Vagina (tissue), 2 donors: Measurements from ENCODE around the gene SLC38A6.

Experiments
- CTCF ChIP-seq, 3 experiments: fragments of 450-650 bp in 2 of 3; fragments of 200-600 bp in 1 of 3; sonication (generic) in 1 of 3; IDR thresholded peaks; one replicate each; pipeline ENCODE4 v1.5.1; 2017 to 2019; ENCODE audit warnings: antibody characterized with exemption in 3 of 3, mild to moderate bottlenecking in 2 of 3, moderate library complexity in 2 of 3
- POLR2A ChIP-seq, 2 donors: fragments of 450-650 bp; IDR thresholded peaks; one replicate each; pipeline ENCODE4 v1.6.1; 2017; ENCODE audit warnings: antibody characterized with exemption in 2 of 2, mild to moderate bottlenecking in 2 of 2, moderate library complexity in 2 of 2
- POLR2AphosphoS5 ChIP-seq, 2 donors: sonication (generic); formaldehyde crosslinking; IDR thresholded peaks; one replicate each; pipeline ENCODE4 v1.9.0; 2017; ENCODE audit warnings: antibody characterized with exemption in 2 of 2, mild to moderate bottlenecking in 2 of 2, low read depth in 1 of 2; ENCODE audit not compliant: insufficient read depth in 1 of 2

- TF ChIP-seq POLR2AphosphoS5 (IDR thresholded peaks at IDR 0.05; ENCODE audit: insufficient read depth in 1 of 2, low read depth in 1 of 2) (no peak), CTCF (IDR thresholded peaks at IDR 0.05) (no peak), POLR2A (IDR thresholded peaks at IDR 0.05) (no peak)
Measured at GRCh38 chr14:61098721-61099120, 117.7 kb downstream of the SLC38A6 start.
